Heart right ventricle (tissue), 16 donors: ENCODE results near the gene ABCA13. TPM values are rescaled to one million over a fixed set of nuclear protein-coding genes. Genes with fewer than 3 reads are reported as not detected.

Experiments
- ATAC-seq, 8 donors: fragments of 200-7000 bp; cut with Tn5 transposase; one replicate each; pipeline ENCODE4 v1.9.1; 2020; ENCODE audit warnings: mild to moderate bottlenecking in 8 of 8, moderate library complexity in 8 of 8, moderate number of reproducible peaks in 1 of 8
- DNase-seq, 2 donors: peaks; one replicate each; pipeline ENCODE4 v3.0.0-alpha.2; 2020
- H3K27ac ChIP-seq, 10 donors: fragments of 200-600 bp; sonication (generic) in 2 of 10; one replicate each; pipeline versions ENCODE4 v1.5.0 to v1.8.0; 2020 to 2022; ENCODE audit warnings: mild to moderate bottlenecking in 3 of 10
- H3K27me3 ChIP-seq, 7 donors: fragments of 200-600 bp; one replicate each; pipeline ENCODE4 v1.8.0; 2021 to 2022; ENCODE audit warnings: mild to moderate bottlenecking in 2 of 7
- H3K36me3 ChIP-seq, 9 donors: fragments of 200-600 bp; sonication (generic) in 1 of 9; one replicate each; pipeline versions ENCODE4 v1.5.0 to v1.8.0; 2020 to 2022; ENCODE audit warnings: mild to moderate bottlenecking in 2 of 9
- H3K4me1 ChIP-seq, 9 donors: fragments of 200-600 bp; sonication (generic) in 1 of 9; one replicate each; pipeline versions ENCODE4 v1.5.0 to v1.8.0; 2020 to 2022; ENCODE audit warnings: mild to moderate bottlenecking in 4 of 9
- H3K4me3 ChIP-seq, 10 donors: fragments of 200-600 bp; sonication (generic) in 2 of 10; one replicate each; pipeline versions ENCODE4 v1.5.0 to v1.8.0; 2020 to 2022; ENCODE audit warnings: mild to moderate bottlenecking in 7 of 10, moderate library complexity in 2 of 10
- H3K9me3 ChIP-seq, 11 donors: fragments of 200-600 bp in 10 of 11; sonication (generic) in 2 of 11; one replicate each; pipeline versions ENCODE4 v1.5.0 to v1.8.0; 2013 to 2022; ENCODE audit warnings: mild to moderate bottlenecking in 2 of 11, control low read depth in 1 of 11, moderate library complexity in 1 of 11
- WGBS, 2 donors: extraction: QIAGEN DNeasy Blood & Tissue Kit; methylation state at CpG; one replicate each; pipeline ENCODE4 v1.1.7; 2013; ENCODE audit warnings: inconsistent platforms in 1 of 2; 5-methylcytosine and 5-hydroxymethylcytosine counted together
- intact Hi-C, 10 donors: fragments of 100-400 bp; cut with DNase I; formaldehyde crosslinking; loops; one replicate each; pipeline versions ENCODE4 v1.11.1 to v1.14.2; 2022
- polyA plus RNA-seq, 2 donors: library from polyadenylated mRNA; stranded (reverse); fragments of 200-250 nt; gene quantifications; one replicate each; pipeline ENCODE4 v1.2.3, GENCODE V29; 2013
- total RNA-seq, 10 donors: library from RNA; stranded (reverse); fragmentation: NEBNext Ultra II Directional in 3 of 10; extraction: Animal tissue kit (Norgen Biotek cat#: 25700) in 3 of 10; gene quantifications; one replicate each; pipeline versions ENCODE4 v1.2.1 to v1.2.4, GENCODE V29; 2021 to 2023
- TF ChIP-seq, protein P1 (sequence below), 9 donors: fragments of 200-600 bp; sonication (generic) in 2 of 9; IDR thresholded peaks; one replicate each; pipeline versions ENCODE4 v1.5.0 to v1.8.0; 2021 to 2022; ENCODE audit warnings: antibody characterized with exemption in 9 of 9, mild to moderate bottlenecking in 5 of 9, moderate library complexity in 1 of 9
- donor health status: Arrhythmogenic right ventricular cardiomyopathy.
- donor health status: ischemic (EF 13 %, LVEDD 7.1; RV severe dilation, severe dysfunction).
- donor health status: healthy with polysubstance abuse.
- donor health status: DM: no; HTN: yes; CAD: no.
- donor health status: DM: no; HTN: no; CAD: no.
- donor health status: ischemic (EF 25% LVEDD 6.9; RV normal size, moderate dysfunction).
- donor health status: ischemic (EF 25% LVEDD 5.7; RV mildly dilated, moderate dysfunction).
- donor health status: healthy.
- donor health status: DM: yes; HTN: yes; CAD: no.
- donor health status: Ischemic cardiomyopathy.
- donor health status: ischemic (EF 35%, LVEDD 5.7; RV mildly dilated, moderate dysfunction).
- donor health status: nonischemic (EF 11% LVEDD 7.7; RV severe dilation, severe dysfunction).
- donor health status: DM: yes; HTN: yes; CAD: no.
- donor health status: PGD.
- donor health status: ischemic (EF 29% LVEDD 5.4; RV normal size, mild dysfunction).
- donor health status: nonischemic (EF 23%, LVEDD 6.1; RV moderate dilation, normal function).

Gene ABCA13
- total and polyA plus RNA-seq, 12 donors = 0.01 to 0.37 (median 0.06) TPM; not detected in 1

DNA sequence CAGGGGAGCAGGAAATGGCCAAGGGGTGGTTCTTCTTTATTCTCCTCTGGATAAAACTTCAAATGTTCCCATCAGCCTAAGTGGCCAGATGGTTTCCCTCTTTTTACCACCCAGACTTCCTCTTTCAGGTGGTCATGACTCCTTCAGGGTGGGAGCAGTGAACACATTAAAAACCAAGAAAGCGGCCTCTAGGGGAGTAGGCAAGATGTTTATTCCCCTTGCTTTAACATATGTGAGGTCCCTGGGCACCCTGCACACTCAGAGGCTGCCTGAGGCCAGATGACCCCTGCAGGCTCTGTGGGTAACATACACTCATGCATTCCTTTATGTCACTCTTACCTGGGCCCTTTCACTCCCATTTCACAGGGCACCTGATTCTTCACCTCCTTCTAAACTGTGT is 357.4 kb downstream of the ABCA13 start:
- WGBS, 2 donors = 38 to 86% methylated on average over 1 of the region's 1 CpG
- intact Hi-C loops = no loop called here
- Histone ChIP-seq H3K4me1 (no peaks in the 10 kb centered on the region), H3K36me3 (no peaks in the 10 kb centered on the region), H3K27ac (no peak overlapping the region), H3K4me3 (no peak overlapping the region), H3K9me3 (peaks cover 0 to 19% (median 0%) of the 10 kb centered on the region in 11 donors), H3K27me3 (no peaks in the 10 kb centered on the region)
- TF ChIP-seq, protein P1, sequence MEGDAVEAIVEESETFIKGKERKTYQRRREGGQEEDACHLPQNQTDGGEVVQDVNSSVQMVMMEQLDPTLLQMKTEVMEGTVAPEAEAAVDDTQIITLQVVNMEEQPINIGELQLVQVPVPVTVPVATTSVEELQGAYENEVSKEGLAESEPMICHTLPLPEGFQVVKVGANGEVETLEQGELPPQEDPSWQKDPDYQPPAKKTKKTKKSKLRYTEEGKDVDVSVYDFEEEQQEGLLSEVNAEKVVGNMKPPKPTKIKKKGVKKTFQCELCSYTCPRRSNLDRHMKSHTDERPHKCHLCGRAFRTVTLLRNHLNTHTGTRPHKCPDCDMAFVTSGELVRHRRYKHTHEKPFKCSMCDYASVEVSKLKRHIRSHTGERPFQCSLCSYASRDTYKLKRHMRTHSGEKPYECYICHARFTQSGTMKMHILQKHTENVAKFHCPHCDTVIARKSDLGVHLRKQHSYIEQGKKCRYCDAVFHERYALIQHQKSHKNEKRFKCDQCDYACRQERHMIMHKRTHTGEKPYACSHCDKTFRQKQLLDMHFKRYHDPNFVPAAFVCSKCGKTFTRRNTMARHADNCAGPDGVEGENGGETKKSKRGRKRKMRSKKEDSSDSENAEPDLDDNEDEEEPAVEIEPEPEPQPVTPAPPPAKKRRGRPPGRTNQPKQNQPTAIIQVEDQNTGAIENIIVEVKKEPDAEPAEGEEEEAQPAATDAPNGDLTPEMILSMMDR (IDR thresholded peaks at IDR 0.05) = no peak
- ATAC-seq (no peak), DNase-seq (no peak)

DNA sequence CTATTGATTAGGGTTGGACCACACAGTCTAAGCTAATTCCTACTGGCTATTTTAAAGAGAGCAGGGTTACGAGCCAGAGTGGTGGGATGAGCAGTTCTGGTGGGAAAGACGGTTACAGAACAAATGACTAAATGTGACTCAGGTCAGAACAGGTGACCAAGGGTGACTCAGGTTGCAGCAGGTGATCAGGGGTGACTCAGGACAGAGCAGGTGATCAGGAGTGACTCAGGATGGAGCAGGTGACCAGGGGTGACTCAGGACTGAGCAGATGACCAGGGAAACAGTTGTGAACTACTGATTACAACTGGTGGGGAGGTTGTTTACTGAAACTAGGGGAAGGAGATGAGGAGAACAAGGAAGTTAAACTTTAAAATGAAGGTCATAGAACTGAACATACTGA is 366.3 kb downstream of the ABCA13 start:
- ATAC-seq (no peak), DNase-seq (no peak)
- Histone ChIP-seq H3K4me3 (no peak overlapping the region), H3K27me3 (no peaks in the 10 kb centered on the region), H3K9me3 (peaks cover 0 to 54% (median 0%) of the 10 kb centered on the region in 11 donors), H3K36me3 (no peaks in the 10 kb centered on the region), H3K4me1 (no peaks in the 10 kb centered on the region), H3K27ac (no peak overlapping the region)
- intact Hi-C loops = no loop called here
- TF ChIP-seq, protein P1 (IDR thresholded peaks at IDR 0.05) = no peak
- WGBS, 2 donors = 91 to 94% methylated on average over 2 of the region's 2 CpGs

DNA sequence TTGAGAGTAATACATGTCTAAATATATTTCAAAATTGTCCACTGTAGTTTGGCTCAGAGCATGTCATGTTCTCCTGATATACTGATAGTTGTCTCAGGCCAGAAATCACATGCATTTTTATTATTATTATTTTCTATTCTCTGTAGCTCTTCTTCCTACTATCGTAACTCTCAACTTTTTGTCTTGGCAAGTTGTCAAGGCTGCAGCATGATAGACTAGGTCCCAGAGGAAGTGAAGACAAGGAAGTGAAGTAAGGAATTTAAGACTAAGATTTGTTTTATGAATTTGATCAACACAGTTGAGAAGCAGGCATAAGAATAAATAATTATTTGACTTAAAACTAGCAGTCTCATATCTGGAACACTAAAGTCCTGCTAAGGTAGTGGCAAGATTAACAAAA is 369.5 kb downstream of the ABCA13 start:
- no peaks in the 10 kb centered on the region for H3K36me3 ChIP-seq
- TF ChIP-seq, protein P1 (IDR thresholded peaks at IDR 0.05) = no peak
- intact Hi-C loops = no loop called here
- no peak for ATAC-seq
- DNase-seq = no peak
- H3K9me3 ChIP-seq = peaks cover 0 to 26% (median 0%) of the 10 kb centered on the region in 11 donors
- H3K27ac ChIP-seq = no peak overlapping the region
- H3K4me3 ChIP-seq = no peak overlapping the region
- H3K27me3 ChIP-seq = no peaks in the 10 kb centered on the region
- no peaks in the 10 kb centered on the region for H3K4me1 ChIP-seq
- WGBS, 2 donors = 30 to 52% methylated on average over 1 of the region's 1 CpG

DNA sequence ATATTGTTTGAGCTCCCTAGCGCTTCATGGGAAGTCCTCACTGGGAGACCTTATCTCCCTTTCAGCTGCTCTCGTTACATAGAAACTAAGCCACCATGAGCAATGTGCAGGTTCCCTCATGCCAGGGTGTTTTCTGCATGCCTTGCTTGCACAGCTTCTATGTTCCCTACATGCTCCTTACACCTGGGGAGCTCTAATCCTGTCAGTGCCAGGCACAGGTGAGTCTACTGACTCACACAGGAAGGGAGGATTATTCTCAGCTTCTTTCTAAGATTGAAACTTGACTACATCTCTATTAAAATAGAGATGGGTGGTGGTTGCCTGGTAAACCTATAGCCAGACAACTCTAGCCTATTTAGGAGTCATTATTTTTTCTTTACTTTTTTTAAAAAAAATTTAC is 377.4 kb downstream of the ABCA13 start:
- intact Hi-C loops = no loop called here
- no peak for ATAC-seq
- H3K36me3 ChIP-seq = no peaks in the 10 kb centered on the region
- no peak for DNase-seq
- 83 to 84% methylated on average over 2 of the region's 2 CpGs for WGBS, 2 donors
- H3K9me3 ChIP-seq = peaks cover 0 to 10% (median 0%) of the 10 kb centered on the region in 11 donors
- H3K4me3 ChIP-seq = no peak overlapping the region
- no peaks in the 10 kb centered on the region for H3K27me3 ChIP-seq
- no peaks in the 10 kb centered on the region for H3K4me1 ChIP-seq
- no peak overlapping the region for H3K27ac ChIP-seq
- TF ChIP-seq, protein P1 (IDR thresholded peaks at IDR 0.05) = no peak
